Activated naive CD4-positive, alpha-beta T cell treated with anti-CD3 and anti-CD28 coated beads, Interleukin-2, amount 10 ng/mL, durations not matched to agents 7 days and 5 days (primary cell): ENCODE results near the gene GRIK4.
A peak's percentile ranks its signal among the peaks of the same experiment; 100 is the strongest.
"Not testable (repeated sequence)": the region's sequence is repeated elsewhere in the genome, so short reads cannot be mapped to it uniquely, and the experiment has no call there.

Source experiments
- CTCF ChIA-PET: fragments of 350-600 bp; sonication (Branson Sonifier 250); formaldehyde crosslinking; loops from one replicate; lab custom pipeline; 2021; ENCODE audit warnings: antibody characterized with exemption; lab: Charles Lee
- DNase-seq: peaks from one replicate; pipeline ENCODE4 v3.0.0-alpha.2; 2020
- H3K27ac Mint-ChIP-seq: one replicate; pipeline ENCODE4 v1.8.0; 2021; ENCODE audit warnings: mild to moderate bottlenecking, moderate library complexity, mixed read lengths
- H3K27me3 Mint-ChIP-seq: one replicate; pipeline ENCODE4 v1.8.0; 2021; ENCODE audit warnings: mild to moderate bottlenecking, mixed read lengths
- H3K36me3 Mint-ChIP-seq: one replicate; pipeline ENCODE4 v1.8.0; 2021; ENCODE audit warnings: mixed read lengths
- H3K4me1 Mint-ChIP-seq: one replicate; pipeline ENCODE4 v1.8.0; 2021; ENCODE audit warnings: mixed read lengths
- H3K4me3 Mint-ChIP-seq: one replicate; pipeline ENCODE4 v1.8.0; 2021; ENCODE audit warnings: mild to moderate bottlenecking, moderate library complexity, mixed read lengths
- H3K9me3 Mint-ChIP-seq: one replicate; pipeline ENCODE4 v1.8.0; 2021; ENCODE audit warnings: mixed read lengths

Gene GRIK4

GRCh38 chr11:120988603-120989002, 477.1 kb downstream of the GRIK4 start:
- H3K4me3 Mint-ChIP-seq: no peak overlapping the region
- H3K27ac Mint-ChIP-seq: no peak overlapping the region
- no peak for DNase-seq
- peaks cover 38% of the 10 kb centered on the region for H3K27me3 Mint-ChIP-seq
- H3K36me3 Mint-ChIP-seq: no peaks in the 10 kb centered on the region
- H3K4me1 Mint-ChIP-seq: peaks cover 8% of the 10 kb centered on the region
- no peaks in the 10 kb centered on the region for H3K9me3 Mint-ChIP-seq
- CTCF ChIA-PET: interaction anchor here (1.3 kb wide), 1 partner anchor 9 kb away, joined by 4 read pairs; no protein-coding TSS in a partner anchor

- H3K4me1 Mint-ChIP-seq: peaks cover 3% of the 10 kb centered on the region
- H3K36me3 Mint-ChIP-seq: no peaks in the 10 kb centered on the region
- no peaks in the 10 kb centered on the region for H3K9me3 Mint-ChIP-seq
- H3K27ac Mint-ChIP-seq: no peak overlapping the region
- H3K27me3 Mint-ChIP-seq: peaks cover 18% of the 10 kb centered on the region
- CTCF ChIA-PET: no interaction called here
- DNase-seq: no peak
- H3K4me3 Mint-ChIP-seq: no peak overlapping the region
Measured at GRCh38 chr11:120991830-120992686, 480.5 kb downstream of the GRIK4 start.

GRCh38 chr11:120994091-120994859, 482.7 kb downstream of the GRIK4 start:
- Mint-ChIP-seq H3K9me3 (no peaks in the 10 kb centered on the region), H3K4me1 (peaks cover 3% of the 10 kb centered on the region), H3K27ac (no peak overlapping the region), H3K4me3 (no peak overlapping the region), H3K36me3 (no peaks in the 10 kb centered on the region), H3K27me3 (peaks cover 14% of the 10 kb centered on the region)
- no peak for DNase-seq
- CTCF ChIA-PET: no interaction called here

GRCh38 chr11:120995184-120995583, 483.6 kb downstream of the GRIK4 start:
- CTCF ChIA-PET: no interaction called here
- H3K27me3 Mint-ChIP-seq: peaks cover 12% of the 10 kb centered on the region
- no peak for DNase-seq
- no peak overlapping the region for H3K27ac Mint-ChIP-seq
- no peaks in the 10 kb centered on the region for H3K36me3 Mint-ChIP-seq
- peaks cover 3% of the 10 kb centered on the region for H3K4me1 Mint-ChIP-seq
- no peak overlapping the region for H3K4me3 Mint-ChIP-seq
- H3K9me3 Mint-ChIP-seq: no peaks in the 10 kb centered on the region

- H3K4me3 Mint-ChIP-seq: no peak overlapping the region
- no peak for DNase-seq
- H3K27ac Mint-ChIP-seq: no peak overlapping the region
- no peaks in the 10 kb centered on the region for H3K36me3 Mint-ChIP-seq
- no peaks in the 10 kb centered on the region for H3K9me3 Mint-ChIP-seq
- H3K4me1 Mint-ChIP-seq: peaks cover 3% of the 10 kb centered on the region
- H3K27me3 Mint-ChIP-seq: peaks cover 10% of the 10 kb centered on the region
- CTCF ChIA-PET: interaction anchor here (1.6 kb wide), 1 partner anchor 8 kb away, joined by 4 read pairs; no protein-coding TSS in a partner anchor
Measured at GRCh38 chr11:120996973-120997372, 485.4 kb downstream of the GRIK4 start.

GRCh38 chr11:120998581-120998980, 487.0 kb downstream of the GRIK4 start:
- no peaks in the 10 kb centered on the region for H3K9me3 Mint-ChIP-seq
- H3K4me1 Mint-ChIP-seq: peaks cover 3% of the 10 kb centered on the region
- no peak overlapping the region for H3K4me3 Mint-ChIP-seq
- H3K36me3 Mint-ChIP-seq: no peaks in the 10 kb centered on the region
- H3K27ac Mint-ChIP-seq: no peak overlapping the region
- CTCF ChIA-PET: interaction anchor here (1.0 kb wide), 1 partner anchor 8 kb away, joined by 3 read pairs; no protein-coding TSS in a partner anchor
- DNase-seq: no peak
- H3K27me3 Mint-ChIP-seq: peaks cover 16% of the 10 kb centered on the region

- Mint-ChIP-seq H3K4me3 (no peak overlapping the region), H3K36me3 (no peaks in the 10 kb centered on the region), H3K27ac (no peak overlapping the region), H3K27me3 (peaks cover 20% of the 10 kb centered on the region), H3K4me1 (no peaks in the 10 kb centered on the region), H3K9me3 (peaks cover 3% of the 10 kb centered on the region)
- CTCF ChIA-PET: interaction anchor here (0.6 kb wide), 1 partner anchor 186 kb away, joined by 3 read pairs; no protein-coding TSS in a partner anchor
- no peak for DNase-seq
Measured at GRCh38 chr11:121004206-121004840, 492.8 kb downstream of the GRIK4 start.

GRCh38 chr11:121006922-121007321, 495.4 kb downstream of the GRIK4 start:
- Mint-ChIP-seq H3K4me1 (no peaks in the 10 kb centered on the region), H3K4me3 (no peak overlapping the region), H3K27me3 (peaks cover 17% of the 10 kb centered on the region), H3K27ac (no peak overlapping the region), H3K9me3 (peaks cover 3% of the 10 kb centered on the region), H3K36me3 (no peaks in the 10 kb centered on the region)
- CTCF ChIA-PET: no interaction called here
- no peak for DNase-seq

GRCh38 chr11:121008551-121008950, 497.0 kb downstream of the GRIK4 start:
- CTCF ChIA-PET: no interaction called here
- no peak overlapping the region for H3K27ac Mint-ChIP-seq
- H3K4me1 Mint-ChIP-seq: no peaks in the 10 kb centered on the region
- peaks cover 3% of the 10 kb centered on the region for H3K9me3 Mint-ChIP-seq
- no peaks in the 10 kb centered on the region for H3K36me3 Mint-ChIP-seq
- H3K4me3 Mint-ChIP-seq: no peak overlapping the region
- no peak for DNase-seq
- H3K27me3 Mint-ChIP-seq: peaks cover 12% of the 10 kb centered on the region

GRCh38 chr11:121012091-121012490, 500.5 kb downstream of the GRIK4 start:
- Mint-ChIP-seq H3K9me3 (no peaks in the 10 kb centered on the region), H3K36me3 (no peaks in the 10 kb centered on the region), H3K27ac (no peak overlapping the region), H3K4me3 (no peak overlapping the region), H3K4me1 (no peaks in the 10 kb centered on the region), H3K27me3 (peaks cover 15% of the 10 kb centered on the region)
- CTCF ChIA-PET: no interaction called here
- no peak for DNase-seq

GRCh38 chr11:121018746-121019145, 507.2 kb downstream of the GRIK4 start:
- H3K27me3 Mint-ChIP-seq: peaks cover 14% of the 10 kb centered on the region
- CTCF ChIA-PET: no interaction called here
- no peak overlapping the region for H3K27ac Mint-ChIP-seq
- H3K4me1 Mint-ChIP-seq: peaks cover 5% of the 10 kb centered on the region
- H3K4me3 Mint-ChIP-seq: no peak overlapping the region
- H3K36me3 Mint-ChIP-seq: no peaks in the 10 kb centered on the region
- H3K9me3 Mint-ChIP-seq: no peaks in the 10 kb centered on the region
- no peak for DNase-seq

GRCh38 chr11:121021718-121022117, 510.2 kb downstream of the GRIK4 start:
- DNase-seq, H3K36me3 Mint-ChIP-seq, CTCF ChIA-PET, H3K27ac Mint-ChIP-seq, H3K9me3 Mint-ChIP-seq, H3K4me3 Mint-ChIP-seq: not testable (repeated sequence)
- Mint-ChIP-seq H3K27me3 (peaks cover 11% of the 10 kb centered on the region), H3K4me1 (peaks cover 23% of the 10 kb centered on the region)

- Mint-ChIP-seq H3K9me3 (no peaks in the 10 kb centered on the region), H3K36me3 (no peaks in the 10 kb centered on the region), H3K4me3 (peak within 1 kb of the TSS; percentile 86), H3K27ac (peak within 1 kb of the TSS; percentile 83), H3K27me3 (peaks cover 11% of the 10 kb centered on the region), H3K4me1 (peaks cover 23% of the 10 kb centered on the region)
- CTCF ChIA-PET: interaction anchor here (0.6 to 1.3 kb wide), 3 partner anchors 95 to 171 kb away, joined by 3 read pairs; no protein-coding TSS in a partner anchor
- DNase-seq: peak; percentile 91
Measured at GRCh38 chr11:121023848-121024751, 512.6 kb downstream of the GRIK4 start, which contains the start of gene TBCEL. TSS of gene TBCEL (plus strand) at chr11:121024102. CDS start at chr11:121045691, 21,589 bp downstream.
